H1 (cell line): ENCODE measurements around the gene PRKN. TPM values are rescaled to one million over a fixed set of nuclear protein-coding genes. Genes with fewer than 3 reads are reported as not detected.

ENCODE experiments used
- CTCF ChIA-PET: fragments of 300-600 bp; sonication (Branson Sonifier 250); formaldehyde crosslinking; loops from one replicate; lab custom pipeline; 2021; ENCODE audit not compliant: partially characterized antibody; lab: Charles Lee
- POLR2A ChIA-PET: fragments of 300-600 bp; sonication (Branson Sonifier 250); formaldehyde crosslinking; loops from one replicate; lab custom pipeline; 2021; ENCODE audit warnings: inconsistent platforms; ENCODE audit not compliant: partially characterized antibody; lab: Charles Lee
- DNase-seq, 2 experiments: peaks; one replicate each; pipeline versions ENCODE4 v3.0.0 to v3.0.0-alpha.2; 2010 to 2022; ENCODE audit warnings: low spot score in 2 of 2, low read depth in 1 of 2, mixed read lengths in 1 of 2
- FAIRE-seq: peaks from 2 replicates; lab custom pipeline; 2011; peaks lifted over from hg19 to GRCh38; lab: Jason Lieb, UNC
- H2AFZ ChIP-seq: 2 replicates; pipeline ENCODE4 v1.8.1; 2012; ENCODE audit warnings: low read length, inconsistent platforms
- H2AK5ac ChIP-seq: 2 replicates; pipeline ENCODE4 v1.6.1; 2013; ENCODE audit warnings: low read depth, low read length
- H2BK120ac ChIP-seq: replicated peaks from 2 replicates; pipeline ENCODE3; 2013; ENCODE audit warnings: low read depth, low read length, inconsistent platforms
- H2BK12ac ChIP-seq: 2 replicates; pipeline ENCODE4 v1.6.1; 2013; ENCODE audit warnings: low read depth, low read length
- H2BK15ac ChIP-seq: 2 replicates; pipeline ENCODE4 v1.6.1; 2013; ENCODE audit warnings: low read length
- H2BK20ac ChIP-seq: 2 replicates; pipeline ENCODE4 v1.6.1; 2013; ENCODE audit warnings: low read length
- H2BK5ac ChIP-seq: 2 replicates; pipeline ENCODE4 v1.6.1; 2013; ENCODE audit warnings: low read depth, low read length
- H3K14ac ChIP-seq: 2 replicates; pipeline ENCODE4 v1.6.1; 2013; ENCODE audit warnings: inconsistent platforms; ENCODE audit not compliant: insufficient read length
- H3K18ac ChIP-seq: 2 replicates; pipeline ENCODE4 v1.6.1; 2013; ENCODE audit warnings: low read length; ENCODE audit errors: extremely low read depth
- H3K23ac ChIP-seq: 2 replicates; pipeline ENCODE4 v1.6.1; 2013; ENCODE audit warnings: inconsistent platforms; ENCODE audit not compliant: insufficient read length
- H3K23me2 ChIP-seq: 2 replicates; pipeline ENCODE4 v1.6.1; 2013; ENCODE audit warnings: low read depth, low read length
- H3K27ac ChIP-seq: 2 replicates; pipeline ENCODE4 v1.6.1; 2011; ENCODE audit warnings: low read depth, low read length, inconsistent platforms
- H3K27me3 ChIP-seq, 4 experiments: replicated peaks in 1 of 4; 1 replicate in 1 of 4; 2 replicates in 3 of 4; pipeline versions ENCODE4 v1.6.1 to v1.8.1; 2011 to 2013; ENCODE audit warnings: low read length in 3 of 4, mild to moderate bottlenecking in 3 of 4, inconsistent platforms in 2 of 4, mixed read lengths in 2 of 4, moderate library complexity in 1 of 4; ENCODE audit not compliant: control insufficient read depth in 3 of 4, insufficient read depth in 3 of 4; ENCODE audit errors: extremely low read depth in 1 of 4
- H3K36me3 ChIP-seq, 4 experiments: 2 replicates each; pipeline versions ENCODE4 v1.6.1 to v1.8.1; 2011 to 2013; ENCODE audit warnings: mild to moderate bottlenecking in 4 of 4, low read length in 3 of 4, moderate library complexity in 2 of 4, control low read depth in 1 of 4, inconsistent platforms in 1 of 4; ENCODE audit not compliant: insufficient read depth in 4 of 4, control insufficient read depth in 2 of 4
- H3K4ac ChIP-seq: replicated peaks from 2 replicates; pipeline ENCODE3; 2013; ENCODE audit warnings: low read length, low read depth, mixed read lengths, inconsistent platforms; ENCODE audit not compliant: insufficient read length
- H3K4me1 ChIP-seq, 4 experiments: replicated peaks in 1 of 4; 1 replicate in 1 of 4; 2 replicates in 3 of 4; pipeline versions ENCODE4 v1.6.1 to v1.8.1; 2011 to 2013; ENCODE audit warnings: low read length in 3 of 4, inconsistent platforms in 2 of 4, mixed read lengths in 1 of 4; ENCODE audit not compliant: insufficient read depth in 4 of 4, control insufficient read depth in 3 of 4
- H3K4me2 ChIP-seq, 2 experiments: 2 replicates each; pipeline versions ENCODE4 v1.6.1 to v1.8.1; 2011 to 2013; ENCODE audit warnings: low read depth in 2 of 2, low read length in 2 of 2, control low read depth in 1 of 2, inconsistent platforms in 1 of 2, mild to moderate bottlenecking in 1 of 2; ENCODE audit not compliant: insufficient read depth in 1 of 2
- H3K4me3 ChIP-seq, 4 experiments: fragments of 200-600, 300-600 bp in 1 of 4; sonication (generic), shearing (Covaris generic), sonication (Bioruptor Twin) in 1 of 4; 2 replicates each; pipeline versions ENCODE4 v1.5.1 to v1.8.1; 2011 to 2016; ENCODE audit warnings: low read length in 4 of 4, low read depth in 3 of 4, control low read depth in 2 of 4, inconsistent platforms in 2 of 4, mild to moderate bottlenecking in 2 of 4, mixed read lengths in 1 of 4, moderate library complexity in 1 of 4; ENCODE audit not compliant: insufficient read depth in 2 of 4; ENCODE audit errors: extremely low read depth in 1 of 4
- H3K56ac ChIP-seq: replicated peaks from 2 replicates; pipeline ENCODE3; 2013; ENCODE audit warnings: low read depth, mild to moderate bottlenecking, mixed read lengths, low read length, inconsistent platforms; ENCODE audit not compliant: insufficient read length
- H3K79me1 ChIP-seq: 2 replicates; pipeline ENCODE4 v1.6.1; 2013; ENCODE audit warnings: low read depth, low read length, control low read depth
- H3K79me2 ChIP-seq, 2 experiments: 2 replicates each; pipeline versions ENCODE4 v1.6.1 to v1.8.1; 2012 to 2013; ENCODE audit warnings: low read length in 2 of 2, mild to moderate bottlenecking in 2 of 2, inconsistent platforms in 1 of 2; ENCODE audit not compliant: insufficient read depth in 2 of 2, control insufficient read depth in 1 of 2
- H3K9ac ChIP-seq, 4 experiments: replicated peaks in 1 of 4; 1 replicate in 1 of 4; 2 replicates in 3 of 4; pipeline versions ENCODE4 v1.6.1 to v1.8.1; 2011 to 2013; ENCODE audit warnings: low read depth in 3 of 4, low read length in 3 of 4, control low read depth in 2 of 4, mild to moderate bottlenecking in 2 of 4, moderate library complexity in 2 of 4, inconsistent platforms in 1 of 4; ENCODE audit errors: extremely low read depth in 1 of 4
- H3K9me3 ChIP-seq, 2 experiments: 2 replicates each; pipeline versions ENCODE4 v1.6.1 to v1.8.1; 2012 to 2013; ENCODE audit warnings: mild to moderate bottlenecking in 2 of 2, moderate library complexity in 2 of 2, control low read depth in 1 of 2, inconsistent platforms in 1 of 2, low read depth in 1 of 2, low read length in 1 of 2, mixed read lengths in 1 of 2; ENCODE audit not compliant: insufficient read depth in 2 of 2
- H4K20me1 ChIP-seq, 2 experiments: replicated peaks in 1 of 2; 2 replicates each; pipeline versions ENCODE3 to v1.8.1; 2011 to 2013; ENCODE audit warnings: inconsistent platforms in 2 of 2, low read length in 2 of 2, mild to moderate bottlenecking in 1 of 2; ENCODE audit not compliant: insufficient read depth in 2 of 2, control insufficient read depth in 1 of 2
- H4K5ac ChIP-seq: 2 replicates; pipeline ENCODE4 v1.6.1; 2013; ENCODE audit warnings: low read length, low read depth, mixed read lengths, inconsistent platforms; ENCODE audit not compliant: insufficient read length
- H4K8ac ChIP-seq: 2 replicates; pipeline ENCODE4 v1.8.0; 2013; ENCODE audit warnings: mild to moderate bottlenecking, moderate library complexity, low read length, inconsistent platforms; ENCODE audit not compliant: insufficient read depth; ENCODE audit errors: extremely low read depth
- H4K91ac ChIP-seq: replicated peaks from 2 replicates; pipeline ENCODE3; 2013; ENCODE audit warnings: low read length, mixed read lengths, inconsistent platforms; ENCODE audit not compliant: insufficient read length
- BCL11A ChIP-seq, 2 experiments: IDR thresholded peaks; one replicate each; pipeline ENCODE4 v1.6.1; 2011; ENCODE audit warnings: low read depth in 2 of 2, low read length in 2 of 2, mild to moderate bottlenecking in 2 of 2
- BRCA1 ChIP-seq: IDR thresholded peaks from 2 replicates; pipeline ENCODE4 v1.6.1; 2012; ENCODE audit warnings: low read depth, low read length, improper control_type of control experiment
- CBX8 ChIP-seq: fragments of 300-800, 300-1000 bp; sonication (generic); IDR thresholded peaks from 2 replicates; pipeline ENCODE4 v1.7.1; 2016; ENCODE audit warnings: low read depth, low read length, borderline replicate concordance
- HDAC2 ChIP-seq, 2 experiments: fragments of 300-600 bp in 1 of 2; sonication (generic) in 1 of 2; IDR thresholded peaks; 2 replicates each; pipeline ENCODE4 v1.6.1; 2011 to 2012; ENCODE audit warnings: low read depth in 2 of 2, low read length in 2 of 2, mild to moderate bottlenecking in 2 of 2, moderate library complexity in 2 of 2, borderline replicate concordance in 1 of 2, inconsistent platforms in 1 of 2
- MAX ChIP-seq: IDR thresholded peaks from 2 replicates; pipeline ENCODE4 v1.6.1; 2012; ENCODE audit warnings: inconsistent platforms
- PHF8 ChIP-seq: fragments of 200-600 bp; sonication (generic); conservative IDR thresholded peaks from 2 replicates; pipeline ENCODE4 v1.7.1; 2012; ENCODE audit warnings: low read depth, mild to moderate bottlenecking, inconsistent platforms, low read length, moderate library complexity
- RBBP5 ChIP-seq: IDR thresholded peaks from 2 replicates; pipeline ENCODE4 v1.7.1; 2012; ENCODE audit warnings: low read depth, mild to moderate bottlenecking, inconsistent platforms, low read length, moderate library complexity, borderline replicate concordance
- RXRA ChIP-seq: IDR thresholded peaks from 2 replicates; pipeline ENCODE4 v1.6.1; 2011; ENCODE audit warnings: low read depth, mild to moderate bottlenecking, low read length, moderate library complexity; ENCODE audit not compliant: insufficient read depth
- SIN3A ChIP-seq, 2 experiments: IDR thresholded peaks in 1 of 2; conservative IDR thresholded peaks in 1 of 2; 2 replicates each; pipeline ENCODE4 v1.6.1; 2011 to 2012; ENCODE audit warnings: low read length in 2 of 2, improper control_type of control experiment in 1 of 2, low read depth in 1 of 2, mild to moderate bottlenecking in 1 of 2
- TCF12 ChIP-seq: IDR thresholded peaks from 2 replicates; pipeline ENCODE4 v1.6.1; 2011; ENCODE audit warnings: low read depth, mild to moderate bottlenecking, low read length
- USF2 ChIP-seq: IDR thresholded peaks from 2 replicates; pipeline ENCODE4 v1.6.1; 2011; ENCODE audit warnings: low read length, improper control_type of control experiment
- YY1 ChIP-seq: IDR thresholded peaks from 2 replicates; pipeline ENCODE4 v1.6.1; 2011; ENCODE audit warnings: low read depth, mild to moderate bottlenecking, low read length
- WGBS, 2 experiments: shearing (Covaris generic) in 1 of 2; methylation state at CpG; one replicate each; pipeline versions ENCODE4 v1.1.6 to v1.1.7; 2013 to 2015; ENCODE audit warnings: low lambda C conversion rate in 2 of 2, mixed read lengths in 2 of 2, inconsistent platforms in 1 of 2, low coverage in 1 of 2, missing lambda C conversion rate in 1 of 2; ENCODE audit not compliant: insufficient replicate concordance in 2 of 2, insufficient coverage in 1 of 2, insufficient read length in 1 of 2; ENCODE audit errors: extremely low coverage in 1 of 2, missing lambda C conversion rate in 1 of 2; 5-methylcytosine and 5-hydroxymethylcytosine counted together
- polyA plus RNA-seq, 7 experiments: library from polyadenylated mRNA; depleted of rRNA in 3 of 7; stranded (reverse) in 5 of 7; unstranded in 2 of 7; fragments of >200 nt in 5 of 7; fragments of 200-250 nt in 2 of 7; gene quantifications; 1 replicate in 5 of 7; 2 replicates in 1 of 7; 4 replicates in 1 of 7; pipeline versions ENCODE4 v1.2.1 to v1.2.3, GENCODE V29; 2011 to 2013; ENCODE audit warnings: missing spikeins in 2 of 7, mixed read lengths in 2 of 7
- total RNA-seq: library from RNA; stranded (reverse); fragmentation: NEBNext Ultra II Directional; extraction: Animal tissue kit (Norgen Biotek cat#: 25700); gene quantifications from 2 replicates; pipeline ENCODE4 v1.2.1, GENCODE V29; 2021

PRKN gene
- total and polyA plus RNA-seq, 2 of the 8 experiments (the other 6 are each of a cell fraction or from before 2014, with no cell fraction given), result 0.13 to 0.29 TPM

GRCh38 chr6:161395716-161396231, 1331.8 kb downstream of the PRKN start:
- no peak overlapping the region for H3K4me3 ChIP-seq
- no peak overlapping the region for H3K14ac ChIP-seq
- H3K79me1 ChIP-seq, result no peaks in the 10 kb centered on the region
- WGBS, 2 experiments, result 85% methylated on average over 9 of the region's 9 CpGs; no CpG with 5 or more reads in 1 of the 2 experiments
- no peaks in the 10 kb centered on the region; a peak in 2 of 7 replicates for H3K4me1 ChIP-seq
- no peaks in the 10 kb centered on the region; a peak in 1 of 7 replicates for H3K27me3 ChIP-seq
- CTCF ChIA-PET, result interaction anchor here (0.6 to 10.0 kb wide), 11 partner anchors 8 to 286 kb away, joined by 3 to 86 read pairs (median 3); no protein-coding TSS in a partner anchor
- no peaks in the 10 kb centered on the region for H3K23me2 ChIP-seq
- H4K8ac ChIP-seq, result no peak overlapping the region
- no peak overlapping the region for H3K9ac ChIP-seq
- no peaks in the 10 kb centered on the region for H4K20me1 ChIP-seq
- no peak overlapping the region for H3K56ac ChIP-seq
- no peak overlapping the region for H2BK120ac ChIP-seq
- H3K4me2 ChIP-seq, result no peak overlapping the region
- H2BK5ac ChIP-seq, result no peak overlapping the region
- no peak overlapping the region for H2BK20ac ChIP-seq
- no peak overlapping the region for H2AK5ac ChIP-seq
- H3K79me2 ChIP-seq, result no peaks in the 10 kb centered on the region
- H3K9me3 ChIP-seq, result 0 out of 4 replicates have a peak, but pooled peaks cover 0 to 3% of the 10 kb centered on the region in 2 experiments
- H3K4ac ChIP-seq, result no peak overlapping the region
- no peak for DNase-seq
- H4K5ac ChIP-seq, result no peak overlapping the region
- H4K91ac ChIP-seq, result no peak overlapping the region
- H2AFZ ChIP-seq, result no peak overlapping the region
- H2BK15ac ChIP-seq, result no peak overlapping the region
- POLR2A ChIA-PET, result no interaction called here
- no peak overlapping the region for H3K23ac ChIP-seq
- no peak overlapping the region for H2BK12ac ChIP-seq
- H3K36me3 ChIP-seq, result no peaks in the 10 kb centered on the region
- no peak overlapping the region for H3K18ac ChIP-seq
- no peak overlapping the region for H3K27ac ChIP-seq
- FAIRE-seq, result no peak
- TF ChIP-seq BRCA1, result no peak
- no peak for TF ChIP-seq SIN3A (conservative IDR thresholded peaks at IDR 0.05 in 1 of 2, IDR thresholded peaks at IDR 0.05 in 1 of 2; ENCODE audit: low read depth in 1 of 2, low read length in 2 of 2)
- no peak for TF ChIP-seq CBX8
- no peak for TF ChIP-seq RBBP5
- TF ChIP-seq USF2, result no peak
- TF ChIP-seq RXRA, result no peak
- no peak for TF ChIP-seq PHF8
- TF ChIP-seq MAX, result no peak
- TF ChIP-seq HDAC2 (IDR thresholded peaks at IDR 0.05; ENCODE audit: borderline replicate concordance in 1 of 2, low read depth in 2 of 2, low read length in 2 of 2), result no peak
- no peak for TF ChIP-seq YY1
- TF ChIP-seq TCF12, result no peak
- no peak for TF ChIP-seq BCL11A (IDR thresholded peaks at IDR 0.05; ENCODE audit: low read depth in 2 of 2, low read length in 2 of 2)
